WTC11 (cell line): ENCODE measurements around the gene RUNX2. TPM values are rescaled to one million over a fixed set of nuclear protein-coding genes. Genes with fewer than 3 reads are reported as not detected.

Experiments
- ATAC-seq: fragments of 200-7000 bp; cut with Tn5 transposase; 2 replicates; pipeline ENCODE4 v1.10.0; 2021; ENCODE audit warnings: mild to moderate bottlenecking, moderate library complexity
- CTCF ChIA-PET: fragments of 300-600 bp; sonication (Branson Sonifier 250); formaldehyde crosslinking; loops from one replicate; lab custom pipeline; 2021; ENCODE audit warnings: antibody characterized with exemption; lab: Charles Lee
- POLR2A ChIA-PET: fragments of 350-600 bp; sonication (Branson Sonifier 250); formaldehyde crosslinking; loops from one replicate; lab custom pipeline; 2021; ENCODE audit warnings: antibody characterized with exemption; lab: Charles Lee
- DNase-seq: peaks from one replicate; pipeline ENCODE4 v3.0.0; 2021; ENCODE audit warnings: low spot score
- H3K27ac Mint-ChIP-seq: 2 replicates; pipeline ENCODE4 v1.8.0; 2021; ENCODE audit warnings: mixed read lengths
- H3K27me3 Mint-ChIP-seq: 2 replicates; pipeline ENCODE4 v1.8.0; 2021; ENCODE audit warnings: low read depth, mild to moderate bottlenecking, moderate library complexity, mixed read lengths
- H3K36me3 Mint-ChIP-seq: 2 replicates; pipeline ENCODE4 v1.8.0; 2021; ENCODE audit warnings: mixed read lengths
- H3K4me1 Mint-ChIP-seq: 2 replicates; pipeline ENCODE4 v1.8.0; 2022; ENCODE audit warnings: mixed read lengths
- H3K4me3 Mint-ChIP-seq: 2 replicates; pipeline ENCODE4 v1.8.0; 2021; ENCODE audit warnings: mild to moderate bottlenecking, moderate library complexity, mixed read lengths
- H3K9me3 Mint-ChIP-seq: 2 replicates; pipeline ENCODE4 v1.8.0; 2021; ENCODE audit warnings: mixed read lengths
- AFF4 ChIP-seq: sonication (generic); formaldehyde crosslinking; IDR thresholded peaks from 2 replicates; pipeline ENCODE4 v1.8.1; 2023; ENCODE audit warnings: mild to moderate bottlenecking, missing genetic modification reagents, borderline replicate concordance
- ATF6 ChIP-seq: sonication (generic); formaldehyde crosslinking; IDR thresholded peaks from 2 replicates; pipeline ENCODE4 v1.8.1; 2023; ENCODE audit warnings: mild to moderate bottlenecking, missing genetic modification reagents
- CBFB ChIP-seq: sonication (generic); formaldehyde crosslinking; IDR thresholded peaks from 2 replicates; pipeline ENCODE4 v1.8.1; 2022; ENCODE audit warnings: mild to moderate bottlenecking, low read depth, missing genetic modification reagents
- CREM ChIP-seq: sonication (generic); formaldehyde crosslinking; IDR thresholded peaks from 2 replicates; pipeline ENCODE4 v1.8.1; 2022; ENCODE audit warnings: mild to moderate bottlenecking, missing genetic modification reagents, moderate library complexity
- E2F4 ChIP-seq: sonication (generic); formaldehyde crosslinking; IDR thresholded peaks from 2 replicates; pipeline ENCODE4 v1.8.1; 2022; ENCODE audit warnings: low read depth, mild to moderate bottlenecking, moderate library complexity, missing genetic modification reagents, borderline replicate concordance
- ETV6 ChIP-seq: sonication (generic); formaldehyde crosslinking; IDR thresholded peaks from 2 replicates; pipeline ENCODE4 v1.8.1; 2022; ENCODE audit warnings: mild to moderate bottlenecking, missing genetic modification reagents
- FOXP4 ChIP-seq: sonication (generic); formaldehyde crosslinking; IDR thresholded peaks from 2 replicates; pipeline ENCODE4 v1.8.0; 2022; ENCODE audit warnings: mild to moderate bottlenecking, missing genetic modification reagents
- HMGXB4 ChIP-seq: sonication (generic); formaldehyde crosslinking; IDR thresholded peaks from 2 replicates; pipeline ENCODE4 v1.8.1; 2023; ENCODE audit warnings: mild to moderate bottlenecking, moderate library complexity, missing genetic modification reagents
- IRF1 ChIP-seq: sonication (generic); formaldehyde crosslinking; IDR thresholded peaks from 2 replicates; pipeline ENCODE4 v1.8.0; 2023; ENCODE audit warnings: missing genetic modification reagents
- KAT7 ChIP-seq: sonication (generic); formaldehyde crosslinking; IDR thresholded peaks from 2 replicates; pipeline ENCODE4 v1.8.1; 2023; ENCODE audit warnings: missing genetic modification reagents, mild to moderate bottlenecking, borderline replicate concordance
- MAX ChIP-seq: sonication (generic); formaldehyde crosslinking; IDR thresholded peaks from 2 replicates; pipeline ENCODE4 v1.8.0; 2022; ENCODE audit warnings: mild to moderate bottlenecking, missing genetic modification reagents
- PREB ChIP-seq: sonication (generic); formaldehyde crosslinking; IDR thresholded peaks from 2 replicates; pipeline ENCODE4 v1.8.1; 2022; ENCODE audit warnings: mild to moderate bottlenecking, missing genetic modification reagents, moderate library complexity, borderline replicate concordance
- RELA ChIP-seq: sonication (generic); formaldehyde crosslinking; IDR thresholded peaks from 2 replicates; pipeline ENCODE4 v1.8.1; 2022; ENCODE audit warnings: missing genetic modification reagents, mild to moderate bottlenecking, borderline replicate concordance
- TEAD4 ChIP-seq: sonication (generic); formaldehyde crosslinking; IDR thresholded peaks from 2 replicates; pipeline ENCODE4 v1.8.0; 2022; ENCODE audit warnings: mild to moderate bottlenecking, missing genetic modification reagents
- ZBTB21 ChIP-seq: sonication (generic); formaldehyde crosslinking; IDR thresholded peaks from 2 replicates; pipeline ENCODE4 v1.8.1; 2023; ENCODE audit warnings: mild to moderate bottlenecking, missing genetic modification reagents, borderline replicate concordance
- ZNF138 ChIP-seq: sonication (generic); formaldehyde crosslinking; conservative IDR thresholded peaks from 2 replicates; pipeline ENCODE4 v1.8.1; 2022; ENCODE audit warnings: mild to moderate bottlenecking, moderate library complexity, missing genetic modification reagents
- ZNF219 ChIP-seq: sonication (generic); formaldehyde crosslinking; IDR thresholded peaks from 2 replicates; pipeline ENCODE4 v1.8.0; 2023; ENCODE audit warnings: missing genetic modification reagents, mild to moderate bottlenecking, borderline replicate concordance
- ZNF396 ChIP-seq: fragments of 250-450 bp; sonication (Bioruptor Pico); IDR thresholded peaks from 2 replicates; pipeline ENCODE4 v1.8.0; 2021; ENCODE audit warnings: mild to moderate bottlenecking, moderate library complexity, borderline replicate concordance
- ZNF671 ChIP-seq: fragments of 250-450 bp; sonication (Bioruptor Pico); IDR thresholded peaks from 2 replicates; pipeline ENCODE4 v1.8.0; 2021; ENCODE audit warnings: mild to moderate bottlenecking
- total RNA-seq: library from RNA; stranded (reverse); gene quantifications from 3 replicates; pipeline ENCODE4 v1.2.3, GENCODE V29; 2021

RUNX2 gene
- total RNA-seq, 1 experiment from 2014 or later, result 0.28 TPM

- POLR2A ChIA-PET, result no interaction called here
- no peak overlapping the region for H3K27ac Mint-ChIP-seq
- no peak for DNase-seq
- CTCF ChIA-PET, result interaction anchor here (0.6 kb wide), 1 partner anchor 1080 kb away, joined by 3 read pairs; no protein-coding TSS in a partner anchor
- H3K4me3 Mint-ChIP-seq, result no peak overlapping the region
- no peaks in the 10 kb centered on the region for H3K27me3 Mint-ChIP-seq
- H3K9me3 Mint-ChIP-seq, result no peaks in the 10 kb centered on the region
- peaks cover 6% of the 10 kb centered on the region for H3K4me1 Mint-ChIP-seq
- TF ChIP-seq ETV6 (CRISPR knock-in tag) (no peak), TEAD4 (no peak), ZNF671 (CRISPR knock-in tag) (no peak), ZNF396 (no peak), CREM (CRISPR knock-in tag) (no peak), AFF4 (CRISPR knock-in tag) (no peak), HMGXB4 (CRISPR knock-in tag) (no peak), PREB (CRISPR knock-in tag) (no peak), ZNF138 (no peak), MAX (CRISPR knock-in tag) (no peak), CBFB (CRISPR knock-in tag) (no peak), KAT7 (CRISPR knock-in tag) (no peak), RELA (CRISPR knock-in tag) (no peak), ZBTB21 (CRISPR knock-in tag) (no peak), IRF1 (CRISPR knock-in tag) (no peak)
- ATAC-seq, result no peak
- H3K36me3 Mint-ChIP-seq, result no peaks in the 10 kb centered on the region
Observed at GRCh38 chr6:45710304-45710821, 382.2 kb downstream of the RUNX2 start.

- POLR2A ChIA-PET, result no interaction called here
- Mint-ChIP-seq H3K27ac (no peak overlapping the region), H3K4me3 (no peak overlapping the region), H3K36me3 (no peaks in the 10 kb centered on the region), H3K4me1 (peaks cover 6% of the 10 kb centered on the region), H3K27me3 (no peaks in the 10 kb centered on the region), H3K9me3 (no peaks in the 10 kb centered on the region)
- no peak for DNase-seq
- TF ChIP-seq E2F4 (CRISPR knock-in tag) (no peak), FOXP4 (no peak), ATF6 (CRISPR knock-in tag) (no peak), ZNF219 (CRISPR knock-in tag) (no peak)
- ATAC-seq, result no peak
- CTCF ChIA-PET, result interaction anchor here (1.4 kb wide), 1 partner anchor 211 kb away, joined by 3 read pairs; no protein-coding TSS in a partner anchor
Observed at GRCh38 chr6:45712076-45712475, 383.9 kb downstream of the RUNX2 start.
